NCI-H748 treated with DMSO at 0.1 percent for 48 hours (cell line): ENCODE data around the gene RHOU.

ENCODE experiments used
- DNase-seq: peaks from one replicate; lab custom pipeline; 2025; lab: John Stamatoyannopoulos, UW

RHOU gene

DNA sequence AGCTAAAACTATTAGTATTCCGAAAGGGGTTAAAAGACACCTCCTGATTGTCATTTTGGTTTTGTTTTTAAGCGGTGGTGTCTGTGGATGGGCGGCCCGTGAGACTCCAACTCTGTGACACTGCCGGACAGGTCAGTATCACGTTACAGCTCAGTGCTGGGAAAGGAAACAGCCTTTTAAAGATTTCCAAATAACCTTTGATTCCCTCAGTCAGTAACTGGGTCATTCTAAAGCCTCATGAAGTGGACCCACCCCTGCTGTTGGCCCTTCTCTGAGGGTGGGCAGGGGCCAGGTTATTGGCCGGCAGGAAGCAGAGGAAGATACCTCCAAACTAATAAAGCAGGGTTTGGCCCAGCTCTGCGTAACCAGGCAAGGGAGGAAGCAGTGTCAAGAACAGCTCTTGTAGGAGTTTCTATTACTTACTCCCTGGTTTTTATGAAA lies 2.3 kb downstream of the RHOU start:
- DNase-seq: no peak

DNA sequence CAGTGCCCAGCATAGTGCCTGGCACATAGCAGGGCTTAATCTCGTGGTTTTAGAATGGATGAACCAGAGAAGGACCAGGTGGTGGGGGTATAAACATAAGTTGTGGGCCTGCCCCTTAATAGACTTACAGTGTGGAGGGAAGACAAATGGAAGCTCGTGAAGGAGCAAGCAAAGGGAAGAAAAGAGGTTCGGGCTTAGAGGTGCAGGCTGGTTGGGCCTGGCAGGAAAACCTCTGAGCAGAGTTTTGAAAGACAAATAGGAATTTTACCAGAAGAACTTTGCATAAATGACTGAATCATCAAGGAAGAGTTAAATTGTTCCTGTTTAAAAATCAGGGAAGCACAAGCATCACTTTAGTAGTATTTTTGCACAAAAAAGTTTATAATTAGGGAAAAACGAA lies 4.5 kb downstream of the RHOU start:
- DNase-seq: no peak

DNA sequence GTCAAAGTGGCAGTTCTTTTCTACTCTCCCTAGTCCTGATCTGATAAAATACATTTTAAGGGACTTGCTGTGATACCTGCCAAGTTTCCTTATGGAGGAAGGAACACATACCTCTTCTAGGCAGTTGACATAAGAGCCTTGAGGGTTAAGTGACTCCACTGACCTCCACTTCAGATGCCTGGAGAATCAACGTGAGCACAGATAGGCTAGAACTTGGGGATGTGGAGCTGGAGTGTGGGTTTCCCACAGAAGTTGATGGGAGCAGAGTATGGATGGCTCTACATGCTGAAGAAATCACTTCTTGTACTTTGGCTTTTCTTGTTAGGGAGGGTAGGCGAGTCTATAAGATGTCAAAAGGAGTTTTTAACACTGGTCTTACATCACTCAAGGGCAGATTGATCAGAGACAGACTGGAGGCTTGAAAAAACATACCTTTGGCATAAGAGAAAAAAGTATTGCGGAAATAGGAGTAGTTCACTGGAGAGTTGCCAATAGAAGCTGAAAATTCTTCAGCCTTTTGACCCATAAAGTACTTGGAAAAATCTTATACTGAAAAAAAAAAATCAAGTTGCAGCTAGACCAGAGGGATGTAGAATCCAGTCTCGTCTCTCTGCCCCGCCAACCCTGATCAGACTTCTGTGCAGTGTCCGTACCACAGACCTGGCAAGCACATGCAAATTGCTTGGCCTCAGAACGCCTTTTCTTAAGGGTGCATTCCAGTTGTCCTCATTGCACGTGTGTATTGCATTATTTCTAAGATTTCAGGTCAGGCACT lies 5.5 kb downstream of the RHOU start:
- no peak for DNase-seq

DNA sequence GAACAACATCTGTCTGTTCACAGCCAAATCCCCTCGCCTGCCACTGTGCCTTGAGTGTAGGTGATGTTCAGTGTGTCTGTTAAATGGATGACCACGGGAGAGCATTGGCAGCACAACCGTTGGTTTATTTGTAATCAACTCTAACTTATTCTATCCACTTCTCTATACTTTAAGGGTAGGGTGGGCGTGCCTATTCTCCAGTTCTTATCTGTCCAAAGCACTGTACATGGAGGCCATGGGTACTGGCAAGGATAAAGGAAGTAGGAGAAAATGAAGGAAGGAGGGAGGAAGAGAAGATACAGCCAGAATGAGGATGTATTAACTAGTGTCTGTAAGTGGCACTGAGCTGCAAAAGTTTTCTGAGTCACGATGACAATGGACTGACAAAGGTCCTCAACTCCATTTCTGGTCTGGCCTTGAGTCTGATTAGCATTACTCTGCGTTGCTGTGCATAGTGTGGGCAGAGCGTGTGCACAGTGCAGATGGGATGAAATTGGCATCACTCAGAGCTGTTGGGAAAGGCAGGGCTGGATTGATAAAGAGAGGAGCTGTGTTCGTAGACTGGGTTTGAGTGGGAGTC lies 7.1 kb downstream of the RHOU start:
- no peak for DNase-seq

DNA sequence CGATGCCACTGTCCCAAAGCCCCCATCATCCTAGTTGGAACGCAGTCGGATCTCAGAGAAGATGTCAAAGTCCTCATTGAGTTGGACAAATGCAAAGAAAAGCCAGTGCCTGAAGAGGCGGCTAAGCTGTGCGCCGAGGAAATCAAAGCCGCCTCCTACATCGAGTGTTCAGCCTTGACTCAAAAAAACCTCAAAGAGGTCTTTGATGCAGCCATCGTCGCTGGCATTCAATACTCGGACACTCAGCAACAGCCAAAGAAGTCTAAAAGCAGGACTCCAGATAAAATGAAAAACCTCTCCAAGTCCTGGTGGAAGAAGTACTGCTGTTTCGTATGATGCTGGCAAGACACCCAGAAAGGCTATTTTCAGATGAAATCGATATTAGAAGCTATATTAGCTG lies 8.1 kb downstream of the RHOU start:
- DNase-seq: no peak

DNA sequence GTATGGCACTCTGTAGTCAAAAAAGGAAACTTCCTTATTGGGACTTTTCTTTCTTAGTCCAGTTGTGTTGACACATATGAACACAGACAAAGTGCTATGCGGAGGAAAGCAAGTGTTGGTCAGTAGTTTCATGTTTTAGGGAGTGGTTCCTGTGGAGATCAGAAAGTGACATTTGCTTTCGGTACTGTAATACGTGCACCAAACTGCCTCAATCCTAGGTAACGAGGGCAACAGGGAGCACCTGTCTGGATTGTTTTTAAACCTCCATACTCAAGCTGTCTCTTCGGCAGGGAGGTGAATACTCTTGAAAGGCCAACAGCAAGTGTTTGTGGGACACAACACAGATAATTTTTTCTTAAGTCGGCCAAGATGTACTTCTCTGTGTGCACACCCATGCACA lies 9.1 kb downstream of the RHOU start:
- no peak for DNase-seq

DNA sequence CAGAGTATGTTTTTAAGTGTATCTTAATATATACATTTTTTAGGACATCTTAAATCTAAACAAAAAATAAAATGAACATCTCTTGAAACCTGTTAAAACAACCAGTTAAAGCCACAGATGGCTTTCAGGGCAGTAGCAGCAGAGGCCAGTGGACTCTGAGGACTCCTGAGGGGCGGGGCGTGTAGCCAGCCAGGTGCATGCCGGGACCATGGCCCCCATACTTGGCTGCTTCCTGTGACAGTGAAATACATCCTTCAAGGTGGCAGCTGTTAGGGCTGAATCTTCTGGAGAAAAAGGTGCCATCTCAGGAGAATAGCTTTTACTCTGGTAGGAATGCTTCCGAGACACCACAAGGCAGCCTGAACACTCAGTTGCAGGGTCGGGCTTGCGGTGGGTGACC lies 9.6 kb downstream of the RHOU start:
- DNase-seq: no peak

DNA sequence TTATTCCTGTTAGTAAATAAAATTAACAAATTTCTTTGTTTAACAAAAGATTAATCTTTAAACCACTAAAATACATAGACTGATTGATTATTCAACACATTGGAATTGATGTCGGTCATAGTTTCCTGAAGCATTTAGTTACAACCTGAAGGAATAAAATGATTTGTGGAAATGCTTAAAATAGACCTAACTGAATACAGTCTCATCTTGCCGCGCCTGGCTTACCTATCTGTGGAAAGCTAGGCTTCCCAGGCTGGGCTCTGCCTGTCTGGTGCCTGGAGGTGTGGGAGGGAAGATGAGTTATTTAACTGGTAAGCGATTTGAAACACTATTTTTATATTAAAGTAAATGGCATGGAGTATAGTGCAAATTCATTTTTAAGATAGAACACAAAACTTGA lies 10.2 kb downstream of the RHOU start:
- no peak for DNase-seq

DNA sequence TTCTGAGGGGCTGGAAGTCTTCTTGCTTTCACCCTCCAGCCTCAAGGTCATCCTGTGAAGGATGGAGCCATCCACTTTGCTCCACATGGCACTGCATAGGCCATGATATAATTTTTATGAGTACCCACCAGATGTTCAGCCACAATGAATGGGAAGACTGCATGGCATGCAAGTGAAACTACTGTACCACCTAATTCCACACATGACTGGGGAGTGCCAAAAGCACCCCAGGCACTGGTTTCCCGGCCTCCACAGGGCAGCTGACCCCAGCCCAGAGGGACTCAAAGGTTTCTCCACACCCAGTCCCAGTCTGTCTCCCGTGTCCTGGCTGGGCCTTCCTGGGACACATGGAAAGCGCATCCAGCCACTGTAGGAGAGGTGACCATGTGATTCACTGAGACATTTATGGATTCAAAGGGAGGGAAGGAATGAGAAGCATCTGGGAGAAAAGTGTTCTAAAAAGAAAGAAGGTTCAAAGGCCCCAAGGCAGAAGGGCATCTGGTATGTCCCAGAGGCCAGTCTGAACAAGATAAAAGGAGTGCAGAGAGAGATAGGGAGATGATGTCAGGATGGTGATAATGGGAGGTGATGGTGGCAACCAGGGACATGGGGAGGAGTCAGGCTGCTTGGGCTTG lies 12.1 kb downstream of the RHOU start:
- DNase-seq: no peak

DNA sequence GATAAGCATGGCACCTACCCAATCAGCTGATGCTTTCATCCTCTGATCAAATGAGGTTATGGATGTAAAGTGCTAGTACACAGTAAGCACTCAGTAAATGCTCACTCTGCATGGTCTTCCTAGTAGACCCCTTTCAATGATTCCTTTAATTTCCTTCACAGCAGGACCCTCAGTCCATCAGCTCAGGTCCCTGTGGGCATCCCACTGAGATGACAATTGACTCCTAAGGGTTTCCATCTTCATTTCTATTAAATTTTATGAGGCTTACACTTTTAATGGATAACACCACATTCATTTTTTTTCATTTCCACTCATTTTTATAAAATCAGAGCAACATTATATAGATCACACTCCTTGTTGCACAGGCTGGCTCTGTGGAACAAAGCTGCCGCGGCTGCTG lies 12.8 kb downstream of the RHOU start:
- no peak for DNase-seq

DNA sequence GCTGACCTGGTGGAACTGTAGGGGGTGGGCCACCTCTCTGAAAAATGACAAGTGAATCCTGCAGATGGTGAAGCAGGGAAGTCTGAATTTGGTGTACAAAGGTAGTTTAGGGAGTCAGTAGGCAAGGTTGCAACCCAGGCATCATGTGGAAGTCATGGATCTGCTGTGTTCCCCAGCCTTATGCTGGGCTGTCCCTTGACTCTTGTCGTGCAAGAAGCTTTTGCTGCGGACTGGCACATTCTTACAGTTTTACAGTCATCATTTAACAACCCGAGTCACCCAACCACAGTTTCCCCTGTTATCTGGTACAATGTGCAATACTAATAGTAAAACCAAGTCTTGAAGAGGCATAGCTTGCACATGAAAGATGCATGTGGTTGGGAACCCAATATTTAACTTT lies 13.2 kb downstream of the RHOU start:
- DNase-seq: no peak

DNA sequence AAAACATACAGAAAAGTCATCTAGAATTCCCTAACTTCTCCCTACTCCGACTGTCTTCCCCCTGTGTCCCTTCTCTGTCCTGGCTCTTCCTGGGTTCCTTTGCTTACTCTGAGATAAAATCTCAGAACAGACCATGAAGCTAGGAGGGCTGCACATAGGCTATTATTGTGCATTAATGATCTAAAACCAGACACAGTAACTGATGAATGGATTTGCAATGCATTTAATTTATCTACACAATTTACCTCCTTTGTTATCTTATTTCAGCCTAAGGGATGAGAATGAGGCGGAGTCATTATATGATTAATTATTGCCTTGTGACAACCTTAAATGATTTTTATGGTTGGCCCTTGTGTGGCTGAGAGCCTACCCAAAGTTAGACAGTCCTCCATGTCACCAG lies 14.5 kb downstream of the RHOU start:
- no peak for DNase-seq

DNA sequence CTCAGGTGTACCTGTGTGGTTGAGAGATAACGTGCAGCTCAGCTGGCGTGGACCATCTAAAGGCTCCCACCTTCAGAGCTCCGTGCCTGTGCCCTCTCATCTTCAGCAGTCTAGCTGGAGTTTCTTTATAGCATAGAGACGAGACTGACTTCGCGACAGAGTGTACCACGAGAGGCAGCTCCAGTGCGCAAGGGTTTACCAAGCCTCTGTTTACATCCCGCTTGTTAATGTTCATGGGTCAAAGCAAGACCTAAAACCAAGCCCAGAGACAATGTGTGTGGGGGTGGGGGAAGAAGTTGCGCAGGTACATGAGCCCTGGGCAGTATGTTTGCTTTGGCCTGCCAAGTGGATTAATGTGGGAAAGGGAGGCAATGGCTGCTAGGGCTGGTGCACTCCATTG lies 15.6 kb downstream of the RHOU start:
- DNase-seq: no peak

DNA sequence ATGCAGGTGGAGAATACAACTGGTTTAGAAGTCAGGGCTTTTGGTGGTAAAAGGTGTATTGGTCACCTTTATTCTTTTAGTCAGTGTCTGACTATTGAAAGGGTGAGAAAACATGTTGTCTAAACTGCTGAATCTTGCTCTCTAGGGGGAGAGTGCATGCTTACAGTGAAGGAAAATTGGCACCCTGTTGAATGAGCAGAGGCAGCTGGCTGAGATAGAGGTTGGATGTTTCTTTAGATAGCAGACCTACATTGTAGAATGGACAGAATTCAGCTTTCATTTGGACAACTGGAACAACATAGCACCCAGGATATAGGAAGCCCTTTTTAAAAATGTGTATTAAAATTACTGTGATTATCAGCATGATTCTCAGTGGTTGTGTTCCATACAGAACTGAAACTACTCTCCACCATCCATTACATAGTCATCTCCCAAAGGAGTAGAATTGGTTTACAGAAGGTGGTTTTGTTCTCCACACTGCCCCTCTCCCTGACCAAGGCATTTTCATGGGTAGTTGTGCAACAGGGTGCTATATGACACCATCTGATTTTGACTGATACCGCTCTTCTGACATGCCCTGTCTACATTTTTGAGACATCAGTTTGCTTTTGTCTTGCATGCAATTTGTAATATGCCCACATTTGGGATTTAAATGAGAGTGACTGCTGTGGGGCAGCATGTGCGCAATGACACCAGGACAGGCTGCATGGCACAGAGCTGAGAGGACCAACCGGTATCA lies 16.2 kb downstream of the RHOU start:
- no peak for DNase-seq

DNA sequence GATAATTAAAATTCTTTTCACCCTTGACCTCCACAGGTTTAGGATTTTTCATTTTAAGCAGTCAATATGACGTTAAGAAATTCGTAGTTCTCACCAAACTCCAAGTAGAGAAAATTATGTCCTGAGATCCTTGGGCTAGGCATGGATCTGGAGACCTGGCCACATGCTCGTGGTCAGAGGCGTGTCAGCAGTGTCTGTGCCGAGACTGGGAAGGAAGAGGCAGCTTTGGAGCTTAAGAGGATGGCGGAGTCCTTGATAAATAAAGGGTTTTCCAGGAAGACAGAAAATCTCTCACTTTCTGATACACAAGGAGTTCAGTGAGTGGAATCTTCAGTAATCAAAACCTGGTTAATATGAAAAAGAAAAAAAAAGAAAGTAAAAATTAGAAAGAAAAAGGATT lies 17.0 kb downstream of the RHOU start:
- no peak for DNase-seq

DNA sequence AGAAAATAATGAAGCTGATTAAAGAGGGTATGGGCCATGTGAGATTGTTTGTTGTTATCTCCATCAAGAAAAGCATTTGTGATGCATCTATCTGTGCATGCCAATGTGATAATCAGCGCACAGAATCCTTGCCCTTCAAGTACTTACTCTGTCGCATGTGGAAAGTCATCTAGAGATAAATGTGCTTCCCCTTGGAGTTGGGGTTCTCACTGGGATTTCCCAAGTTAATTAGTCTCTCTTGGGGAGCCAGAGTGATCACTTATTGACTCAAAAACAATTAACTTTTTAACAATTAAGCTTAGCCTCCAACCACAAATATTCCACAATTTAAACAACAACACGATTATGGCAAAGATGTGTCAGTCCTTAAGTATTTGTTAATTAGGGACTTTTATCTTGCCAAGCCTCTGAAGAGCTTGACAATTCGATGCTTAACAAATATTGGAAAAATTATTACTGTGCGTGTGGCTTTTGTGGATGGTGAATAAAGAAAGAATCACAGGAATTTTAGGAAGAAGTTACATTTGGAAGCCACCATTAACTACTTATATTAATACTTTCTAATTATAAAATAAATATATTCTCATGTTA lies 17.5 kb downstream of the RHOU start:
- DNase-seq: no peak

DNA sequence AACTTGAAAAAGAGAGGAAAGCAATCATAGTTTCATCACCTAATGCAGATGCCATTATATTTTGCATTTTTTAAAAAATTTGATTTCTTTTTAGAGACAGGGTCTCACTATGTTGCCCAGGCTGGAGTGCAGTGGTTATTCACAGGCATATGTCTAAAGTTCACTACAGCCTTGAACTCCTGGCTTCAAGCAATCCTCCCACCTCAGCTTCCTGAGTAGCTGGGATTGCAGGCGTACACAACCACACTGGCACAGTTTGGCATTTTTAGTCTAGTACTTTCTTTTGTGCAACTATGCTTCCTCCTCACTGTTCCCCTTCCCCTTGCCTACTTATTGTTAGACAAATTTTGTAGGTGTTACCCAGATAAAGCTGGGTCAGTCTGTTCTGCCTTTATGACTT lies 18.0 kb downstream of the RHOU start:
- DNase-seq: no peak

DNA sequence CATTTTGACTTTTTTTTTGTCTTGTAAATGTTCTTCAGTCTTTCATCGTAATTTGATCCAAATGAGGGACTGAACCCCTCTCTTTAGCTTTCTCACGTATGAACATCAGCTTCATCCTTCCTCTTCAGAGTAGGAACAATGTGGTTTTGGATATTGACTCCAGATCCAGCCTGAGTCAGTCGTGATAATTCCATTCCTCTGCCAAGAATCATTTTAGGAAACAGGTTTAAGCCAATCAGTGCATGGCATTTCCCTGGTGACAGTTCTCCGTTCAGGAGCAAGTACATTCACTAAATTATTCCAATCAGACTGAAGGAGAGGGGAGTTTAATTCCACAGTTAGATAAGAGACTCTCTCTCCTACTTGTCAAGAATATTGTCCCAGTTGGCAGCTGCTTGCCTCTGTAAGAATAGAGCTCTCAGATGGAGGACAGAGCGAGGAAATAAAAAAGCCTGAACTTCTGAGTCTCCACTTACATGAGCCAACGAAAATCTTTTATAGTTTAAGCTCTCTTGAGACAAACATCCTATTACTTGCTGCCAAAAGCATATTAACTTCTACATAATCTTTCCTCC lies 18.6 kb downstream of the RHOU start:
- DNase-seq: no peak

DNA sequence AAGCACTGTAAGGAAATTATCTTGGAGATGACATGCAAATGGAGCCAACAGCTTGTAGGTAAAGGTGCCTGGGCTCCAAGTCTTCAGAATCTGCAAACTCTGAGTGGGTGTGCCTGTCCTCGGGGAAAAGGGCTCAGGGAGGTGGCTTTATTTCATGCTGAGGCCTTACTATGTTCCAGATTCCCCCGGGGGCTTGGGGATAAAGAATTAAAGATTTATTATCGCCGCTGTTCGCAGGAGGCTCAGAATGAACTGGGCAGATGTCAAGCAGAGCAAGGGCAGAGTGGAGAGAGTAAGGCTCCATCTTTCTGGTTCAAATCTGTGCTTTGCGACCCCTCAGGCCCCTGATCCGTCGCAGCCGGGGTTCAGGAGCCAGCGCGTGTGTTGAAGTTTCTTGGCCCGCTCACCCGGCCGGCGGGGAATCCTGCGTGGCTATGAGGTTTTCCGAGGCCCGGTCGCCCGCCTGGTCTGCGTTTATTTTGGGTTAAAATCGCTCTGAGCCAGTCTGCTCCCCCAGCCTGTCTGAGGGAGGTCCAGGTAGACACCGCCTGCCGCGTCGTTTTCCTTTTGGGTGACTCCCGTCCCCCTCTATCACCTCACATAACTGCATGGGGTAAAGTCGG lies 19.5 kb downstream of the RHOU start:
- DNase-seq: no peak

DNA sequence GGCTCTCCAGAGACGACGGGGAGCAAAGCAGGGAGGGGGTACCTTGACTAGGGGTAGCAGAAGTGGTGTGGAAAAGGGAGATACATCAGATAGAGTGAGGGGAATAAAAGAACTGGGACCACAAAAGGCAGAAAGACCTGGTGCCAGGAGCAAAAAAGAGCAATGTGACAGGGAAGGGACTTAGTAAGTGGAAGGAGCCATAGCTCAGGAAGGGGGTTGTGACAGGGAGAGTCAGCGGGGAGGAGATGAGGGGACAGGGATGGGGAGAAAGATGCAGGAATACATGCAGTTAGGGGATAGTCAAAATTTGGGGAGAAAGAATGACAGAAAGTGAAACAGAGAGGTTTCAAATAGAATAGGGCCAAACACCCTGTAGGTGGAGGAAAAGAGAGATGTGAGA lies 20.5 kb downstream of the RHOU start:
- DNase-seq: no peak

DNA sequence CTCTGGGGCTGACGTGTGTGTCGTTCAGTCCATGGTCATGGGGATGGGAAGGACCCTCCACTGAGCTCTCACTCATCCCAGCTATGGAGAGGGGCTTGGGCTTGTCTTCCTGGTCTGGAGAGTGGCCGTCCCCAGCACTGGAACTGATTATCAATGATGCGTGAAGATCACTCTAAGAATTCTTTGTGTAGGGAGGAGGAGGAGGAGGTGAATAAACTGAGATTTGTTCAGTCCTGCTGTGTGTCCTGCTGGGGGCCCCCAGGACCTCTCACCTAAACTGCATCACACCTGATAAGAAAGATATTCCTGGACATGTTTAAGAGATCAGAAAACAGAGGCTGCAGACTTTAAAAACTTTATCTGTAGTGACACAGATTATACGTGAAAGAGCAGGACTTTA lies 21.2 kb downstream of the RHOU start:
- no peak for DNase-seq

DNA sequence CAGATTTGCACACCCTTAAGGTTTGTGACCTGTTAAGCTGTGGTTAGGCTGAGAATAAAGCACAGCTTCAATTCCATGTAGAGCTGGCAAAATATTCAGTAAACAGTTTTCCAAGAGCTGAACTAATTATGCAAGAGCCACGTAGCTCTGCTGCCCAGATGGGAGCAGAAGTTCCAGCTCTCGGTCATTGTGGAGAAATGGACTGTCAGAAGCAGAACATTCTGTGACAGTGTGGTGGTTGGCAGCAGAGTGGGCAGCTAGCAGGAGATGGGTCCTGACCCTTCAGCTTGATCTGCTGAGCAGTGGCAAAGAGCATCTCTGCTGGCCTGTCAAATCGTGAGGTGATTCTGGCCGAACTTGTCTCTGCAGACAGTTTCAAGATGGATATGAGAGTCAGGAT lies 23.2 kb downstream of the RHOU start:
- DNase-seq: no peak
